ENCODE results near the gene CCNJ.
"Not testable (repeated sequence)": the region's sequence is repeated elsewhere in the genome, so short reads cannot be mapped to it uniquely, and the experiment has no call there.

Gene CCNJ, protein sequence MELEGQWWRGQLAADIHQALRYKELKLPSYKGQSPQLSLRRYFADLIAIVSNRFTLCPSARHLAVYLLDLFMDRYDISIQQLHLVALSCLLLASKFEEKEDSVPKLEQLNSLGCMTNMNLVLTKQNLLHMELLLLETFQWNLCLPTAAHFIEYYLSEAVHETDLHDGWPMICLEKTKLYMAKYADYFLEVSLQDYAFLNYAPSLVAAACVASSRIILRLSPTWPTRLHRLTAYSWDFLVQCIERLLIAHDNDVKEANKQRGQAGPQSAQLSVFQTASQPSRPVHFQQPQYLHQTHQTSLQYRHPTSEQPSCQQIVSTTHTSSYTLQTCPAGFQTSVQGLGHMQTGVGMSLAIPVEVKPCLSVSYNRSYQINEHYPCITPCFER

DNA sequence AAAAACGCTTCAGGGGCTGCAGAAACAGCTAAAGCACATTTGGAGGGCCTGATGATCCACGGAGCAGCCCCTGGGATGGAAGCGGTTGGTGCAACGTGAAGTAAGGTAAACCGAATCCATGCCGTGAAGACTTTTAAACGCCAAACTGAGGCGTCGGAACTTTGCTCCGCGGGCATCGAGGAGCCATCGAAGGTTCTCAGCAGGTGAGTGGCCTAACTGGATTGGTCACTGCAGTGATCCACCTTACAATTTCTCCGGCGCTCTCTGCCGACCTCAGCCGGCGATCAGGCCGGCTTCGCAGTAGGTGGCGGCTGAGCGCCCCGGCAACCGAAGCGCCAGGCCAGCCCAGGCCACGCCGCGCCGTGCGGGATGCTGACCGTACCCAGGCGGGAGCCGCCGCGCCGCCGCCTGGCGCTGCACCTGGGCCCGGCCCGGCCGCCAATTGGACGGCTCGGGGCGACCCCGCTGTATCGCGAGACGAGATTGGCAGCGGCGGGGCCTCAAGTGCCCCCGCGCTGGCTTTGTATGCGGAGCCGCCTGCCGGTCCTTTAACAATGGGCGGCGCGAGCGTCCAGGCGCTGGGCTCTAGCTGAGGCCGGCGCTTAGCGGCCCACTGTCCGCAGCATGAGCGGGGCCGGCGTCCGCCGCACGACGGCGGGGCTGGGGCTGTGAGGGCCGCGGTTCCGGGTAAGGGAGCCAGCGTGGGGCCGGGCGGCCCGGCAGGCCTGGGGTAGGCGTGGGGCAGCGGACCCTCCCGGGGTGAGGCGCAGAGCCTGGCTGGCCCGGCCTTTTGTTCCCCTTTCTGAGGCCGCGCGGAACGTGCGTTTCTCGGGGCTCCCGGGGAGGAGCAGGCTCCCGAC lies at the start of gene CCNJ:
Gene CCNJ (plus strand): TSS at position 551 of the 860 bp plus-strand sequence. CDS start 811 bp downstream, outside the sequence.
- peak; percentile 70 for DNase-seq (ENCODE audit: low read depth)

DNA sequence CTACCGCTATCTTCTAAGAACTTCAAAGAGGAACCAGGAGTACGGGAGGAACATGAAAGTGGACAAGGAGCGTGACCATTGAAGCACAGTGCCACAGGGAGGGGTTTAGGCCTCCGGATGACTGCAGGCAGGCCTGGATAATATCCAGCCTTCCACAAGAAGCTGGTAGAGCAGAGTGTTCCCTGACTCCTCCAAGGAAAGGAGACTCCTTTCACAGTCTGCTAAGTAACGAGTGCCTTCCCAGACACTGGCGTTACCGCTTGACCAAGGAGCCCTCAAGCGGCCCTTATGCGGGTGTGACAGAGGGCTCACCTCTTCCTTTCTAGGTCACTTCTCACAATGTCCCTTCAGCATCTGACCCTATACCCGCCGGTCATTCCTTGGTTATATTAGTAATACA lies 49.0 kb upstream of the CCNJ start:
- not testable (repeated sequence) for DNase-seq (ENCODE audit: low read depth)

DNA sequence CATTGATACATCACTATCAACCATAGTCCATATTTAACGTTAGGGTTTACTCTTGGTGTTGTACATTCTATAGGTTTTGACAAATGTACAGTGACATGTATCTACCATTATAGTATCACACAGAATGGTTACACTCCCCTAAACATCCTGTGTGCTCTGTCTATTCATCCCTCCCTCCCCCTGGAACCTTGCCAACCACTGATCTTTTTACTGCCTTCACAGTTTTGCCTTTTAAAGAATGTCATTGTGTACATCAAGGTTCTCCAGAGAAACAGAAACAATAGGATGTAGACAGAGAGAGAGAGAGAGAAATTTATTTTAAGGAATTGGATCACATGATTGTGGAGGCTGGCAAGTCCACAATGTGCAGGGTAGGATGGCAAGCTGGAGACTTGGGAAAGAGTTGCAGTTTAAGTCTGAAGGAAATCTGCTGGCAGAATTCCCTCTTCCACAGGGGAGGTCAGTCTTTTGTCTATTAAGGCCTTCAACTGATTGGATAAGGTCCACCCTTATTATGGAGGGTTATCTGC lies 45.1 kb upstream of the CCNJ start:
- no peak for DNase-seq (ENCODE audit: low read depth)

DNA sequence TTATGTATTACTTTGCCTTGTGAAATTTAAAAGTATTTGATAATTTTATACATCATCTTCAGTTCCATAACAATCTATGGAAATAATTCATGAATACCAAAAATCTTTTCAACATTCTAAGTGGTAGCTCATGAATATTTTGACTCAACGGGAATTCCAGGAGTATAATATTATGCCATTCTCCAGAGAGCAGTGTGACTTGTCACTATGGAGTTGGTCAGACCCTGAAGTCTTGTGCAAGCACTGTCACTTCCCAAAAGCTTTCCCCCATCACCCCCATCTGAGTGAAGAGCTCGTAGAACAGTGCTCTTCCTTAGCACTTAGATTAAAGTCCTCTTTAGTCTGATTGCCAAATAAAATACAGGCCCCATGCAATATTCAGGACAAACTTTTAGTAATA lies 29.4 kb upstream of the CCNJ start:
- DNase-seq (ENCODE audit: low read depth) = no peak

DNA sequence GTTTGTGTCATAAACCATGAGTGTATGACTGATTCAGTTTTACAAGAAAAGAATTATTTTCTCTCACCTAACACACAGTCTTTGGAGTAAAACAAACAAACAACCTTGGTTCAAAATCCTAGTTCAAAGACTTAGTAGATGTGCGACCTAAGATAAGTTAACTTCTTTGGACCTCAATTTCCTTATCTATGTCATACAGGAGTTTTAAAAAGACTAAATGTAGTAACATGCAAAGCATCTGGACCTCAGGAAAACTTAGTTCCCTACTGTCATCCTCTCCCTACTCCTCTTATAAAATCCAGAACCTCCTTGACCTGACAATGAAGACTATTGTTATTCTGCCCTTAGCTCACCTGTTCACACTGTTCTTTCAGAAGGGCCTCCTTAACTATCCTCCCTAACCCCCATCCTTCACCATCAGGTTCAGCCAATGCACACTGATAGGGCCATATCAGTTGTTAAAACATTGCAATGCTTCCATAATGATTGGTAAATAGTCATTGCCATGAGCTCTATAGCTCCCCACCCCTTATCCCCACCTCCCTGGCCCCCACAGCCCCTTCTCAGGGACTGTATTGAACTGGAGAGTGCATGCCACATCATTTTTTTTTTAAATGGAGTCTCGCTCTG lies 28.8 kb upstream of the CCNJ start:
- DNase-seq (ENCODE audit: low read depth) = no peak

DNA sequence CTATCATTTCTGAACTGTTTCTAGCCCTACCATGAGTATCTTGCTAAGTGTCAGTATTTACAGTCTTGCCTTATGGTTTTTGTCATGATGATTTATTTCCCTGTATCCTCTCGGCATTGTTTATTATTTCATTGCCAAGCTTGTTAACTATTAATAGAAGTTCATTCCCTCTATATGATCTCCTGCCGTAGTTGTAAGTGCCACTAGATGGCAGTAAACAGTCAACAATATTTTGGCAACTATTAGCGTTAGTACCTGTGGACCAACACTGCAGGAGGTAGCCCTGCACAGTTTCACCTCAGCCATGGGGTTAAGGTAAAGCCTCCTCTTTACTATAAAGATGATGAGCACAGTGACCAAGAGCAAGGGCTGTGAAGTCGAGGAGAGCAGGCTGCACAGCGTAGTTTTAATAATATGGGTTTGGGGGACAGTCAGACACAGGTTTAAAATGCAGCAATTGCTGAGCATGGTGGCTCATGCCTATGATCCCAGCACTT lies 26.1 kb upstream of the CCNJ start:
- no peak for DNase-seq (ENCODE audit: low read depth)

DNA sequence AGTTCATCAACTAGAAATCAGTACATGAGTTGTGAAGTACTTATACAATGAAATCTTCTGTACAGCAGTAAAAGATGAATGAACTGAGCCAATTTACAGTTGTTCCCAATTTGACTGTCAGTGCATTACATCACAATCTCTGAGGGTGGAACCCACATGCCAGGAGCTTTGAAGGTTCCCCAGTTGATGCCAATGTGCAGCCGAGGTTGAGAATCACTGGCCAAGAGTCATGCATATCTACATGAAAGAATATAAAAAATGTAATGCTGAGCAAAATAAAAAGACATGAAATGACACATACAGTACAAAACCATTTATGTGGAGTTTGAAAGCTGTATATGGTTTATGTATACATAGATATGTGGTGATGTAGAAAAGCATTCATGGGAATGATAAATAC lies 22.1 kb upstream of the CCNJ start:
- DNase-seq (ENCODE audit: low read depth) = no peak

DNA sequence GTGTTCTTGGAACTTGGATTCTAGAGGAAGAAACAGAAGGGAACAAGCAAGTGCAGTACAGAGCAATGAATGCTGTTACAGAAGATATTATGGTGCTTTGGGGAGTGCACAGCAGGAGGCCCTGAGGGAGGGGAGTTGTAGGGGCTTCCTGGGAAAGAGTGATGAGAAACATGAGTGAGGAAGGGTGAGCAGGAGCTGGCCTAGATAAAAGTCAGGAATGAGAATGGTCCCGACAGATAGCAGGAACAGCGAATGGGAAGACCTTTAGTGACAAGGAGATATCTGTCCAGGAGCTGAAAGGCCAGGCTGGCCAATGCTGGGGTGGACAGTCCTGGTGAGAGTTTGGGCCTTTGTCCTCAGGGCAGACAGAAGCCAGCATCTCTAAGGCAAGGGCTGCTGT lies 20.6 kb upstream of the CCNJ start:
- DNase-seq (ENCODE audit: low read depth) = no peak

DNA sequence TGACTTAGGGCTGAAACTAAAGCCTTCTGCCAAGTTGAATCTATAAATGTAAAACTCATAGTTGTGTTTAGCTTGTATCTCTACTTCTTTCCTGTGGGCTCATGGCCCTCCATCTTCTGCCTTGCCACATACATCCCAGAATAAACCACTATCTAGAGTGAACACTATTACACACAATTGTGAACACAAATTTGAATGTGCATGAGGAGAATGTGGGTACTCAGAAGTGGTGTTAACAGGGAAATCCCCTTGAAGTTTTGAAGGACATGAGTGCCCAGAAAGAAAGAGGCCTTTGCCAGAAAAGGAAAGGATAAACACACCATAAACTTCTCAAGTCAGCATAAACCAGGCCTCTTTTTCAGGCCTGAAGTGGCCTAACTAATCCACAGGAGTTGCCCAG lies 20.2 kb upstream of the CCNJ start:
- DNase-seq (ENCODE audit: low read depth) = no peak

DNA sequence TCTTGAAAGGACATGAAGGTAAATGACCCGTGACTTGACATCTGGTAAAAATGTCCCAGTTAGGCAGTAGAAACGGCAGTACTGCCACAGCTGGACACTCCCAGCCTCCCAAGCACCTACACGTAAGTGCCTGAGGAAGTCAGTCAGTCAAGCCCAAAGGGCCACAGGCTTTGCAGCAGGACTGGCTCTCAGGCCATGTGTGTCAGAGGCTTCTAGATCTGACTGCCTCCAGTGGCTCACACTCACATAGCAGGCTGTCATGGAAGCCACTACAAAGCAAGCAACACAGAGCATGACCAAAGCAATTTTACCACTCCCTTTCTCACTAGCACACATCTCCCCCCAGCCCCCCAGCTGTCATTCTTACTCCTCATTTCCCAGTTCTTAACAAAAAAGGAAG lies 17.8 kb upstream of the CCNJ start:
- no peak for DNase-seq (ENCODE audit: low read depth)

DNA sequence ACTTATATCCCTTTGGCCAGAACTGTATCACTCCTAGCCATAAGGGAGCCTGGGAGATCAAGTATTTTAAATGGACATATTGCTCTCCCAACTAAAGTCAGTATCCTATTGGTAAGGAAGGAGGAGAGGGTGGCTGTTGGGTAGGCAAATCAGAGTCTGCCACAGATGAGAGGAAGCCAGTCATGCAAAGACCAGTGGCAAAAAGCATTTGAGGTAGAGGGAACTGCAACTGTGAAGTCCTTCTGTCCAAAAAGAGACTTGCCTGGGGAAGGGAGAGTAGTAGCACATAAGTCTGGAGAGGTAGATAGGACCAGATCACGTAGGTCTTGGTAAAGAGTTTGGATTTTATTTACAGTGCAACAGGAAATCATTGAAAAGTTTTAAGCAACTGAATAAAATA lies 8.8 kb upstream of the CCNJ start:
- DNase-seq (ENCODE audit: low read depth) = no peak

DNA sequence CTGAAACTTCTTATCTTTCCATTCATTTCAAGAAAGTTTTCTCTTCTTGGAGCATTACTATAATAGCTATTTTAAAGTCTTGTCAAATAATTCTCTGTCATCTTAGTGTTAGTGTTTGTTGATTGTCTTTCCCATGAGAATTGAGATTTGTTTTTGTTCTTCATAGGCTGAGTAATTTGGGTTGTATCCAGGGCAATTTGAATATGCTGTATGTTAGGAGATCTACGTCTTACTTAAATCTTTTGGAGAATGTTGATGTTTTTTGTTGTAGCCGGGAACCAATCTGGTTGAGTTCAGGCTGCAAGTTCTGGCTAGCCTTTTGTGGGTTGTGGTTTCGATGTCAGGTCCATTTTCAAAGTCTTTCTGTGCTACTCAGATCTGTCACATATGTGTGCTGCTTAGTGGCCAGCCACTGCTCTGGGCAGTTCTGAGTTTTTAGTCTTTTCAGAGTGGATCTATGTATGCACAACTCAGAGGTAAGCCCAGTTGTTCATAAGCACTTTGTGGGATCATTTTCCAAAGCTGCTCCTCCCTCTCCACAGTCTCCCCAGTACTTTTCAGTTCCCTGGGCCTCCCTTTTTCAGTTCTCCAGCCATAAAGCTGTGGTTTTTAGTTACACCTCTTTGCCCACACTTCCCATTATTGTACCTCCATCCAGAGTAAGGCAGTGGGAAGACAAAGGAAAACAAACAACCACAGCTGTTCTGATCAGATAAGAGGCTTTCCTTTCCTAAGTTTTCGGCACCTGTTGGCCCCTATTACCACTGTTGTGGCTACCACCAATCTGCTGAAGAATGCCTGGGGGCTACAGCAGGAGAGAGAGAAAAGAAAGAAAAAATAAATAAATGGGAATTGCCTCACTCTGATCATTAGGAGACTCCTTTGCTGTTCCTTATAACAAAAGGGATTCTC lies 4.7 kb upstream of the CCNJ start:
- DNase-seq (ENCODE audit: low read depth) = no peak

DNA sequence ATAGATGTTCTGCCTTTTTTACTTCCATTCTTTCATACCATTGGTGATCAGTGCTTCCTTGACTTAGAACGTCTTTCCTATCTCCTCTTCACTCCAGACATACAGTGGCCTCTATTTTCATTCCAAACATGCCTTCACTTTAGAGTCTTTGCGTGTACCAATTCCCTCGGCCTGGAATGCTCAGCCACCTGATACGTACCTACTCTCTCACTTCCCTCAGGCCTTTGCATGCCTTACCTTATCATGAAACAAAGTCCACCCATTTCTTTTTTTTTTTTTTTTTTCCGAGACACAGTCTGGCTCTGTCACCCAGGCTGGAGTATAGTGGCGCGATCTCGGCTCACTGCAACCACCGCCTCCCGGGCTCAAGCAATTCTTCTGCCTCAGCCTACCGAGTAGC lies 2.2 kb upstream of the CCNJ start:
- no peak for DNase-seq (ENCODE audit: low read depth)

DNA sequence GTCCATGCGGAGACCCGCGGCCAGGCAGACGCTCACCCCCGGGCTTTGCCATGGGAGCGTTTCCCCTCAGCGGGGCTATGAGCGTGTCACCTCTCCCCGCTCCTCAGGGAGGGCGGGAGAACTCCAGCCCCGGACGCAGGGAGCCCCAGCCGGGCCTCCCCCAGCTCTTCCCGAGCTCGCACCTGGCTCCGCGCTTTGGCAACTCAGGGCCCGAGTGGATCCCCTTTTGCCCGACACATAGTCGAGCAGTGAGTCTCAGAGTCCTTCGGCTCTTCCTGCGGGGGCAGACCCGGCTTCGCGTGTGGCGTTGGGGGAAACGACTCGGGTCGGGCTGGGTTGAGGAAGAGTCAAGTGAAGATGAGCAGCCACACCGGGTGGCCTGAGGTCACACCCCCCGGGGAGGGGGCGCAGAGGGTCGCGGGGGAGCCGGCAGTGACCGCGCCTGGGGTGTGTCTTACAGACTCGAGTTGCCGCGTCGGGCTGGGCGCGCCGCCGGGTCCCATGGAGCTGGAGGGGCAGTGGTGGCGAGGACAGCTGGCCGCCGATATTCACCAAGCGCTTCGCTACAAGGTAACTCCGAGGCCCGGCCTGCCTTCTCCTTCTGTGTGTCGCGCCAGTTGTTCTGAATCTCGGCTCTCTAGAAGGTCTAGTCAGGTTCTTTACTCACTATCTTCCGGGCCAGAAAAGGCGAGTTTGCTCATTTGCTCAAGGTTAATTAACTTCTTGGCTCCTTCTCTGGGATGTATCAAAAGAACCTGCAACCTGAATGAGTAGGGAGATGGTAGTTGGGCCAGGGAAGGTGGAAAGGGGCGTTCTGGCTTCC lies 721 bp downstream of the CCNJ start:
- peak; percentile 30 for DNase-seq (ENCODE audit: low read depth)

DNA sequence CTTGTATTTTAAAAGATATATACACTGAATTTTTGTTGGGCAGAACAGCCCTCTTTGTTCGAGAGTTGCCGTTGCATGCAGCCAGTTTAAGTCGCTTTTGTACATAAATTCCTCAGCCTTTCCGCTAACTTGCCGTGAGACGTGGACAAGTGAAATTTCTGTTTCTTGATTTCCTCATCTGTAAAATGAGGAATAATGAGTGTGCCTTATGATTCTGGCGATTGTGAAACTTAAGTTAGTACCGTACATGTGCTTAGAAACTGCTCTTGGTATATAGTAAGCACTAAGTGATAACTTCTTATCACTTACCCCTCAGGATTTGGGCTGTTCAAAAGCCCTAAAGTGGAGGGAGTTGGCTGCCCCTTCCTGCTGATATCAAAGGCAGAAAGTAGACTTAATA lies 1.4 kb downstream of the CCNJ start:
- no peak for DNase-seq (ENCODE audit: low read depth)

DNA sequence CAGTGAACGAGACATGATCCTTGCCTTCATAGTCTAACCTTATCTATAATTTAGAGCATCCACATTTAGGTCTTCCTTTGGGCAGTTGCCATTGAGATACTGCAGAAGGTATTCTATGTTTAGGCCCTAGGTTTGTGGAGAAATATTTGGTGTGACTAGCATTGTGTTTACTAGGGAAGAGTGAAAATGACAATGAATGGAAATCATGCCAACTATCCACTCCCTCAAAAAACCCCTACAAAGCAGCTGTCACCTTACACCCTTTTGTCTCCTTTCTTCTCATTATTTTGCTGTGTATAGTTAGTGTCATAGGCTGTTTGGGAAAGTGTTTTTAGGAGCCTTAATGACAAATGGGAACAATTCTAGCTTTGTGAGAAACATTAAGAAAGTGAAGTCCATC lies 3.2 kb downstream of the CCNJ start:
- no peak for DNase-seq (ENCODE audit: low read depth)

DNA sequence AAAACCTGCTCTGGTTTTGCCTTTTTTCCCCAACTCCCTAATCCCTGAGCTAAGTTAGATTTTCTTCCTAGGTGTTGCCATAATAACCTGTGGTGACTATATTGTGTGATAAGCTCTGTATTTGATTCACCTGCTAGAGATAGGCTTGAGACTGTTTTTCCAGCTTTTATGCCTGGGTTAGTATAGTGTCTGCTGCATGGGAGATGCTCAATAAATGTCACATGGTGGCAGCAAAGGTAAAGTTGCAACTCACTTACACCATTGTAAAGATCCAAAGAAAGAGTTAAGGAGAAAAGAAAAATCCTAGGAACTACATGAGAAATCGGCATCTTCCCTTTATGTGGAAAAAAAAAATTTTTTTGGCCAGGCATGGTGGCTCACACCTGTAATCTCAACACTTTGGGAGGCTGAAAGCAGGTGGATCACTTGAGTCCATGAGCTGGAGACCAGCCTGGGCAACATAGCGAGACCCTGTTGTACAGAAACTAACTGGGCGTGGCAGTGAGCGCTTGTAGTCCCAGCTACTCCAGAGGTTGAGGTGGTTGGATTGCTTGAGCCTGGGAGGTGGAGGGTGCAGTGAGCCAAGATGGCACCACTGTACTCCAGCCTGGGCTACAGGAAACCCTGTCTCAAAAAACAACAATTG lies 3.7 kb downstream of the CCNJ start:
- no peak for DNase-seq (ENCODE audit: low read depth)

DNA sequence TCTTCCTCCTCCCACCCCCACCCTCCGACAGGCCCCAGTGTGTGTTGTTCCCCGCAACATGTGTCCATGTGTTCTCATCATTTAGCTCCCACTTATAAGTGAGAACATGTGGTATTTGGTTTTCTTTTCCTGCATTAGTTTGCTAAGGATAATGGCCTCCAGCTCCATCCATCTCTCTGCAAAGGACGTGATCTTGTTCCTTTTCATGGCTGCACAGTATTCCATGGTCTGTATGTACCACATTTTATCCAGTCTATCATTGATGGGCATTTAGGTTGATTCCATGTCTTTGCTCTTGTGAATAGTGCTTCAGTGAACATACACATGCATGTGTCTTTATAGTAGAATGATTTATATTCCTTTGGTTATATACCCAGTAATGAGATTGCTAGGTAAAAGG lies 4.5 kb downstream of the CCNJ start:
- not testable (repeated sequence) for DNase-seq (ENCODE audit: low read depth)

DNA sequence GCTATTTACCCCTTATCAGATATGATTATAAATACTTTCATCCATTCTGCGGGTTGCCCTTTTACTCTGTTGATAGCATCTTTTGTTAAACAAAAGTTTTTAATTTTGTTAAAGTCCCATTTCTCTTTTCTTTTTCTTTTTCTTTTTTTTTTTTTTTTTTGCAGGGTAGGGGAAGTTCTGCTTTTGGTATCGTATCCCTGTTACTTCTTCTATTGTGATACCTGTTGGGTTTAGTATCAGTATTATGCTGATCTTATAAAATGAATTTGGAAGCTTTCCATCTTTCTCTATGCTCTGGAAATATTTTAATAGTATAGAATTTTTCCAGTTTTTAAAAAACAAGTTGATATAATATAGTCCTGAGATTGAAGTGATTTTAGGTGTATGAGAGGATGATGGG lies 6.0 kb downstream of the CCNJ start:
- no peak for DNase-seq (ENCODE audit: low read depth)

DNA sequence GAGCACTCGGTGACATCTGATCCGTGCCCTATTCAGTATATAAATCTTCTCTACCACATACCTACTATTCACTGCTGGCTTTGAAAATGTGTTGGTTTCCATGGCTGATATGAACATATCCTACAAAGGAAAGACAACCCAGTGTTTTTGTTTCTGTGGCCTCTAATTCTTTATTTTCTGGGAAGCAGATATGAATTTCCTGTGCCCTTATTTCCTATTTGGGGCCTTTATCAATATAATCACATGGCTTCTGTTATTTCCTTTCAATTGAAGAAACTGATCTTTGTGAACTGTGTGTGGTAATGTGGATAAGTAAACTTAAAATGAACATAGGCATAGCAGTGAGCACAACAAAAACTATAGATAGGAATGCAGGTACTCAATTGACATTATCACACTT lies 10.6 kb downstream of the CCNJ start:
- no peak for DNase-seq (ENCODE audit: low read depth)

Measured in activated T-cell treated with anti-CD3 and anti-CD28 coated beads for 1 hour (primary cell).